HG03025 (cell line): ENCODE measurements around the gene PLXNA3.

Experiments used
- ATAC-seq: cut with Tn5 transposase; IDR thresholded peaks from one replicate; pipeline ENCODE4 v1.9.1; 2021; ENCODE audit warnings: mild to moderate bottlenecking, moderate library complexity; ENCODE audit not compliant: unreplicated experiment, low FRiP score

PLXNA3 gene

GRCh38 chrX:154458116-154458953 lies at the start of gene PLXNA3:
Gene PLXNA3 (plus strand): TSS chrX:154458281. CDS start chrX:154460184, 1,903 bp downstream.
- peak; percentile 46 for ATAC-seq

- ATAC-seq = no peak
Observed at GRCh38 chrX:154408659-154409221, 49.3 kb upstream of the PLXNA3 start.

GRCh38 chrX:154409222-154409871 lies 48.7 kb upstream of the PLXNA3 start, which contains the start of gene DNASE1L1:
Gene DNASE1L1 (minus strand): TSS chrX:154409254. CDS start chrX:154405568, 3,686 bp downstream.
- ATAC-seq = no peak

DNA sequence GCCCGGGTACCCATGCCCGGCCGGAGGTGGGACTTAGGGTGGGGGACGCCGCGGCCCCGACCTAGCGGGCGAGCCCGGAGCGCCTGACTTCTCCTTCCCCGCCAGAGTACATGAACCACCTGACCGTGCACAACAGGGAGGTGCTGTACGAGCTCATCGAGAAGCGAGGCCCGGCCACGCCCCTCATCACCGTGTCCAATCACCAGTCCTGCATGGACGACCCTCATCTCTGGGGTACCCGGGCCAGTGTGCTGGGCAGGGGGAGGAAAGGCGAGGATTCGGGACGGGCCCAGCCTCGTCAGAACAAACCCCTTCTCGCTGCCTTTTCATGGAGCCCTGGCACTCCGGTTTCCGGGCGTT lies 46.1 kb upstream of the PLXNA3 start:
- ATAC-seq = no peak

GRCh38 chrX:154412468-154412867 lies 45.6 kb upstream of the PLXNA3 start:
- ATAC-seq = no peak

DNA sequence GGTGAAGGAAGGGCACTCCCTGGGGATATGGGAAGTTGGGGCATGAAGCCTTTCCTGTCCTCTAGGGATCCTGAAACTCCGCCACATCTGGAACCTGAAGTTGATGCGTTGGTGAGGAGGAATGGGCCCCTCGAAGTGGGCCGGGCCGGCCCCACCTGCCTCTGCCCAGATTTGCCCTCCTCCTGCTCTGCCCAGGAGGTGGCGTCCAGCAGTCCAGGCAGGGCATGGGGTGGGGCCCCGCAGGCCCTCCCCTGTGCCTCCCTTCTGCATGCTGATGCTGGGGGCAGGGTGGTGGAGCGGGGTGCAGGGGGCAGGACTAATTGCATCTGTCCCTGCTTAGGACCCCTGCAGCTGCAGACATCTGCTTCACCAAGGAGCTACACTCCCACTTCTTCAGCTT lies 44.9 kb upstream of the PLXNA3 start:
- no peak for ATAC-seq

- no peak for ATAC-seq
Observed at GRCh38 chrX:154417157-154417556, 40.9 kb upstream of the PLXNA3 start.

DNA sequence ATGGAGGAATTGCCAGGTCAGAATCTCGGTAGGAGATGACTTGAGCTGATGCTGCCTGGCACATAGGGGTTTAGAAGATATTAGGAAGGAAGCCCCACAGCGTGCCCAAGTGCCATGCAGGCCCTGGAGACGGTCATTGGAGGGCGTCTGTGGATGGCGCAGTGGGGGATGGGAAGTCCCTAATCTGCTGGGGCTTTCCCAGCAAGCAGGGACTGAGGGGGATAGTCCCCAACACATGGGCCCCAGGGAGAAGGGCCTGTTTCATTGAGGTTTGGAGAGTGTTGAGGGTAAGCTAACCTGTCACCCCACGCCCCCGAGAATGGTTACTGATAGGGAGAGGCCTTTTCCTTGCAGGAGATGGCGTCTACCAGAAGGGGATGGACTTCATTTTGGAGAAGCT lies 38.9 kb upstream of the PLXNA3 start:
- no peak for ATAC-seq

DNA sequence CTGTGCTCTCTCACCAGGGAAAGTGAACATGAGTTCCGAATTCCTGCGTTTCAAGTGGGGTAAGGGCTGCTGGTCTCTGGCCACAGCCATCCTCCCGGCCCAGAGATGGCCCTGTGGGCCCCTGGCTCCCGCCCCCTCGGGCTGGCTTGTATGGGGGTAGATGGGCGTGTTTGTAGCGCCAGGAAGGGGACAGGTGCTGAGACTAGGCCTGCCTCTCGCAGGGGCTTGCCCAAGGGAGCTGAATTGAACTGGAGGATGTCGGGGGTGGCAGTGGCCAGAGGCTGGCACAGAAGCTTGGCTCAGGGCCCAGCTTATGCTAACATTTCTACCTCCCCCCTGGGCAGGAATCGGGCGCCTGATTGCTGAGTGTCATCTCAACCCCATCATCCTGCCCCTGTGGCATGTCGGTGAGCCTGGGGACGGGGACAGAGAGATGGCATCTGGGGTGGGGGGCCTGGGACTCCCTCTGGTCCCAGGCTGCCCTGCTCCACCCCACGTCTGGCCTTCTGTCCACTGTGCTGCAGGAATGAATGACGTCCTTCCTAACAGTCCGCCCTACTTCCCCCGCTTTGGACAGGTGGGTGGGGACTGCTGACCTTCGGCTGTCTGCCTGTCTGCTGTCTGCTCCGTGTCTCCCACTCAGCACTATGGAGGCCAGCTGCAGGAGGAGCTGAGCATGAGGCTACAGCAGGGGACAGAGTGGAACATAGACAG lies 38.2 kb upstream of the PLXNA3 start:
- ATAC-seq = no peak

DNA sequence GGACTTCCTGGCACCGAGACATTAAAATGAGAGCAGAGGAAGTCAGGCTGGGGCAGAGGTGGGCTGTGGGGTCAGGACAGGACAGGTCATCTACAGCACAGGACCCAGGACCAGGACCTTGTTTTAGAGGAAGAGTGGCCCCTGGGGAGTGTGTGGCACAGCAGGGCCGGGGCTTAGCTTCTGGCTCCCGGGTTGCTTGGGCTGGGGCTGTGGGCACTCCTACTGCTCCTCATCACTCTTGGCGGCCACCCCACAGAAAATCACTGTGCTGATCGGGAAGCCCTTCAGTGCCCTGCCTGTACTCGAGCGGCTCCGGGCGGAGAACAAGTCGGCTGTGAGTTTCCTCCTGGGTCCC lies 37.7 kb upstream of the PLXNA3 start:
- no peak for ATAC-seq

GRCh38 chrX:154426916-154427770 lies 30.9 kb upstream of the PLXNA3 start:
- no peak for ATAC-seq

DNA sequence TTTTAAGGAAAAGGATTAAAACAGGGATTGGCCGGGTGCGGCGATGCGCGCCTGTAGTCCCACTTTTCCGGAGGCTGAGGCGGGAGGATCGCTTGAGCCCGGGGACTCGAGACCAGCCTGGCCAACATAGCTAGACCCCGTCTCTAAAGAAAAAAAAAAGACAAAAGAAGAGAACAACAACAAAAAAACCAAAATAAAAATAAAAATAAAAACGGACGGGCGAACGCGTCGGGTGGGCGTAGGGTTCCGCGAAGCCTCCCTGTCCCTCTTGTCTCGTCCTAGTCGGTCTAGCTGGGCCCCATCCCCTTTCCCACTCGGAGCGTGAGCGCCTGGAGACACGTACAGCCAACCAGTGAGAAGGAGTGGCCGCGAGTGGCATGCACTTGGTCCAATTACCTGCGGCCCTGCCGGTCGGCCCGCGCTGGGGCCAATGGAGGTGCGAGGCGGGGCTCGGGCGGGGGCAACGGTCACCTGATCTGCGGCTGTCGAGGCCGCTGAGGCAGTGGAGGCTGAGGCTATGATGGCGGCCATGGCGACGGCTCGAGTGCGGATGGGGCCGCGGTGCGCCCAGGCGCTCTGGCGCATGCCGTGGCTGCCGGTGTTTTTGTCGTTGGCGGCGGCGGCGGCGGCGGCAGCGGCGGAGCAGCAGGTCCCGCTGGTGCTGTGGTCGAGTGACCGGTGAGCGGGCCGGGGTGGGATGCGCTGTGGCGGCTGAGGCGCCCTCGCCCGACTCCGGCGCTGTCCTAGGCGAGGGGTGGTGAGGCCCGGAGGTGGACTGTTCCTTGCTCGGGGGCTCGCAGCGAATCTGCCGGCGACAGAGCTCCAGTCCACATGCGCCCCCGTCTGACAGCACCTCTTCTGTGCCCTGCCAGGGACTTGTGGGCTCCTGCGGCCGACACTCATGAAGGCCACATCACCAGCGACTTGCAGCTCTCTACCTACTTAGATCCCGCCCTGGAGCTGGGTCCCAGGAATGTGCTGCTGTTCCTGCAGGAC lies 29.6 kb upstream of the PLXNA3 start, which contains the start of gene ATP6AP1:
Gene ATP6AP1 (plus strand): TSS at position 502 of the 996 bp plus-strand sequence. CDS start 16 bp downstream, at position 518.
- ATAC-seq = peak; percentile 86

GRCh38 chrX:154429711-154430110 lies 28.4 kb upstream of the PLXNA3 start:
- ATAC-seq = no peak

GRCh38 chrX:154430479-154430878 lies 27.6 kb upstream of the PLXNA3 start:
- ATAC-seq = no peak

DNA sequence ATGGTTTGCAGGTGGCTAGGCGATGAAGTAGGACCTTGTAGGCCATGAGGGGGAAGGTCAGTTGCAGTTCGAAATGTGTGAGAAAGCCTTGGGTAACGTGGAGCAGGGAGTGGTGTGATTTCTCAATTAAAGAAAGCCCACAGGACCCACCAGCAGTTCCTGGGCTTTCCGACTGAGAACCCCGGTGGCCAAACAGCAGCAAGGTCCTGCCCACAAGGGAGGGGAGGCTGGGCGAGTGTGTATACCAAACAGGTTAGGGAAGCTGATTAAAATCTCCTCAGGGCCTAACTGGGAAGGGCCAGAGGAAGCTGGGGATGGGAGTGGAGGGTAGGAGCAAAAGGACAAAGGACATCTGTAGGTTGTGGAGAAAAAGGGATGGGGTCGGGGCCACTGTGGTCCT lies 27.2 kb upstream of the PLXNA3 start:
- ATAC-seq = no peak

- ATAC-seq = no peak
Observed at GRCh38 chrX:154431341-154431740, 26.7 kb upstream of the PLXNA3 start.

- ATAC-seq = no peak
Observed at GRCh38 chrX:154432210-154432609, 25.9 kb upstream of the PLXNA3 start.

- no peak for ATAC-seq
Observed at GRCh38 chrX:154433605-154434004, 24.5 kb upstream of the PLXNA3 start.
